Endothelial cell of hepatic sinusoid (primary cell): ENCODE measurements around the gene FAM174C.

Experiments
- in situ Hi-C: cut with HindIII; loops from 2 replicates; pipeline ENCODE4 v1.10.0; 2017; ENCODE audit warnings: low sequenced_read_pairs

FAM174C gene

GRCh38 chr19:1275260-1275975 lies at the start of gene FAM174C:
TSS of gene FAM174C (plus strand) at chr19:1275530. CDS start at chr19:1275550, 20 bp downstream.
- in situ Hi-C loops, result no loop called here

GRCh38 chr19:1226227-1226518 lies 49.2 kb upstream of the FAM174C start:
- in situ Hi-C loops, result no loop called here

- in situ Hi-C loops, result no loop called here
Observed at GRCh38 chr19:1226522-1227303, 48.6 kb upstream of the FAM174C start.

GRCh38 chr19:1227304-1228054 lies 47.9 kb upstream of the FAM174C start:
- in situ Hi-C loops, result no loop called here

GRCh38 chr19:1228161-1228957 lies 47.0 kb upstream of the FAM174C start:
- in situ Hi-C loops, result no loop called here

- in situ Hi-C loops, result no loop called here
Observed at GRCh38 chr19:1229056-1229923, 46.0 kb upstream of the FAM174C start.

GRCh38 chr19:1229924-1230782 lies 45.2 kb upstream of the FAM174C start:
- in situ Hi-C loops, result no loop called here

- in situ Hi-C loops, result no loop called here
Observed at GRCh38 chr19:1230783-1231489, 44.4 kb upstream of the FAM174C start.

- in situ Hi-C loops, result no loop called here
Observed at GRCh38 chr19:1231729-1232637, 43.3 kb upstream of the FAM174C start.

GRCh38 chr19:1232652-1233072 lies 42.7 kb upstream of the FAM174C start:
- in situ Hi-C loops, result no loop called here

GRCh38 chr19:1233115-1233667 lies 42.1 kb upstream of the FAM174C start:
- in situ Hi-C loops, result no loop called here

GRCh38 chr19:1234051-1234954 lies 41.0 kb upstream of the FAM174C start:
- in situ Hi-C loops, result no loop called here

- in situ Hi-C loops, result no loop called here
Observed at GRCh38 chr19:1234955-1235380, 40.4 kb upstream of the FAM174C start.

GRCh38 chr19:1235625-1236538 lies 39.4 kb upstream of the FAM174C start:
- in situ Hi-C loops, result no loop called here

- in situ Hi-C loops, result no loop called here
Observed at GRCh38 chr19:1236576-1236975, 38.8 kb upstream of the FAM174C start.
